GM18499 (cell line): ENCODE data around the gene SNRNP48.

ENCODE experiments used
- ATAC-seq: cut with Tn5 transposase; IDR thresholded peaks from one replicate; pipeline ENCODE4 v1.9.1; 2021; ENCODE audit warnings: moderate number of reproducible peaks; ENCODE audit not compliant: insufficient read depth, unreplicated experiment

Gene SNRNP48

DNA sequence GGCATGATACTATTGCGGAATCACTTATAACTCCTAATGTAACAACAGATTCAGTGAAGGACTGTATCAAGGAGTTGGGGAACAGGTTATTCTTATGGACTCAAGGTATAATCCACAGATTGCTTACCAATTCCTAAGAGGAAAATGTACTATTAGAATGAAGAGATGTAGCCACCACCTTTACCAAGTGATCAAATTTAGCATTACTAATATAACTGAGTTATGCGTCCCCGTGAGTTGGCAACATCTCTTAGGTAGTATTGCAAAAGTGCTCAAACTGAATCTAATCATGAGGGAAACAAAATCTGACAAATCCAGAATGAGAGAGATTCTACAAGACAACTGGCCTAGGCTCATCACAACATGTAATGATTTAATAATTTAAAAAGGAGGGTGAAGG is 777 bp upstream of the SNRNP48 start:
- no peak for ATAC-seq

- no peak for ATAC-seq
Measured at GRCh38 chr6:7590918-7591302, 912 bp downstream of the SNRNP48 start.

GRCh38 chr6:7591770-7592169 is 1.8 kb downstream of the SNRNP48 start:
- ATAC-seq: no peak

DNA sequence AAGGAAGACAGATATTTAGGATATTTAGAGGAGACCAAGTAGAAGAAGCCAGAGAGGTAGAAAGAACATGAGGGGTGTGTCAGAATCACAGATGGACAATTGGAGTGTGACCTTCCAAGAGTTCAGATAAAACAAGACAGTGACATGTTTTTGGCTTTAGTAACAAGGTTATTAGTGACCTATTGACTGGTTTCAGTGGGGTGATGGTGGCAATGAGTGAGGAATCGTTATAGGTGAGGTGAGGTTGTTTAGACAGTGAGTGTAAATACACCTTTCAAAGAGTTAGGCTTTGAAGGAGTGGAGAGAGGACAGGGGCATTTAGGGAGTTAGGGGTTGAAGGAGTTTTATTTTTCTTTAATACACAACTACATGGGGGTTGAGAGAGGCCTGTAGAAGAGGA is 3.2 kb downstream of the SNRNP48 start:
- no peak for ATAC-seq

DNA sequence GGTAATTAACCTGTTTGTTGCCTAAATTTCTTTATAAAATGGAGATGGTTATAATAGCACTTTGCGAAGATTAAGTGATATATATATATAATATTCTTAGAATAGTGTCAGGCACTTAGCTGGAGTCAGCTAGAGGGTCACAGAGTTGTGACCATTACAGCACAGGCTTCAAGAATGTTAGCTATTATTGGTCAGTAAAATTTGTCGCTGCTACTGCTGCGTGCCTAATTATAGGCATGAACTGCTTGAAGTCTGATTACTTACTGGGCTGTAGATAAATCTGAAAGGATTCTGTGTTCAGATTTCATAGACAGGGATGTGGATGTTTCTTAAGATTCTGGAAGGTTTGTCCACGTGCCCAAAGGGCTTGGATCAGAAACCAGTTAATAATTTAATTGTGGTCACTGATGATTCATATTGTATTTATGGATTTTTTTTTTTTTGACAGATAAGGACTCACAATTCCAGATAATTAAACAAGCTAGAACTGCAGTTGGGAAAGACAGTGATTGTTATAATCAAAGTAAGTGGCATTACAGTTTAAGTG is 4.7 kb downstream of the SNRNP48 start:
- no peak for ATAC-seq

DNA sequence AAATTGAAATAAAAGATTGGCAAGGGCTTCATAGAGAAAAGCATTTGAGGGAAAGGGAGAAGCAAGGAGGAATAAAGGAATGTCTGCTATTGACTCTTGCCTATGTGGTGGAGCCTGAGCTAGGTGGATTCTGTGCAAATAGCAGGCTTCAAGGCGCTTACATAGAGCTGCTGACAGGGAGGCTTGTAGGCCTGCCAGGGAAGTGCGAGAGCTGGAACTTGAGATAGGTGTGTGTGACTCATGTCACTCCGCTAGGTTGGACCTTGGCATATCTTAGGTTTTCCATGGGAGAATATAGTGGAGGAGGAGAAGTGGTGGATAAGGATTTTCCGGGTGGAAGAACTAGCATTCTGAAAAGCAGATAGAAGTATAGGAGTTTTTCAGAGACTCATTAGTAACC is 14.0 kb downstream of the SNRNP48 start:
- ATAC-seq: no peak

- no peak for ATAC-seq
Measured at GRCh38 chr6:7604506-7604905, 14.5 kb downstream of the SNRNP48 start.

DNA sequence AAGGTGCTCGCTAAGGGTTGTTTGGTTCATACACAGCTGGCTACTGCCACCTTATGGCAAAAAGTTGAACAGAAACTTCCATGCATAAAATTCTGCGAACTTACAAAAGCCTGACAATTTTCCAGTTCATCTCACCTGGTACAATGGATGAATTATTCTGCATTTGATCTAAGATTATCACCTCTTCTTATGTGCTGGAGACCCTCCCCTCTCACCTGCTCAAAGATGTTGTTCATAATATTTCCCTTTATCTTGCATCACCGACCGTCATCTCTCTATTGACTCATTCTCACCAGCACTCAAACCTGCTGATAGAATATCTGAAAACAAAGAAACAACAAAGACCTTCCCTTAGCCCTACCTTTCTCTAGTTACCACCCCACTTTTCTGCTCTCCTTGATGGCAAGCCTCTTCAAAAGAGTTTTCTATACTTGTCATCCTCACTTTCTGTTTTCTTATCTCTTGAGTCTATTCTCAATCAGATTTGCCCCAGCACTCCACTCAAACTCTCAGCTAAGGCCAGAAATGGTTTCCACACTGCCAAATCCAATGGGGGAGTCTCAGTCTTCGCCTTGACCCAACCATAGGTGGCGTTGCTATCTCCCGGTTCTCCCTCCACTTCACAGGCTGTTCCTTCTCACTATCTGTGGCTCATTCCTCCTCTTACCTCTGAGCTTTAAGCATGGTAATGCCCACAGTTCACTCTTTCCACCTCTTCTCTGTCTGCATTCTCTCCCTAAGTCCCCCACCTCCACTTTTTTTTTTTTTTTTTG is 25.8 kb downstream of the SNRNP48 start:
- ATAC-seq: no peak

DNA sequence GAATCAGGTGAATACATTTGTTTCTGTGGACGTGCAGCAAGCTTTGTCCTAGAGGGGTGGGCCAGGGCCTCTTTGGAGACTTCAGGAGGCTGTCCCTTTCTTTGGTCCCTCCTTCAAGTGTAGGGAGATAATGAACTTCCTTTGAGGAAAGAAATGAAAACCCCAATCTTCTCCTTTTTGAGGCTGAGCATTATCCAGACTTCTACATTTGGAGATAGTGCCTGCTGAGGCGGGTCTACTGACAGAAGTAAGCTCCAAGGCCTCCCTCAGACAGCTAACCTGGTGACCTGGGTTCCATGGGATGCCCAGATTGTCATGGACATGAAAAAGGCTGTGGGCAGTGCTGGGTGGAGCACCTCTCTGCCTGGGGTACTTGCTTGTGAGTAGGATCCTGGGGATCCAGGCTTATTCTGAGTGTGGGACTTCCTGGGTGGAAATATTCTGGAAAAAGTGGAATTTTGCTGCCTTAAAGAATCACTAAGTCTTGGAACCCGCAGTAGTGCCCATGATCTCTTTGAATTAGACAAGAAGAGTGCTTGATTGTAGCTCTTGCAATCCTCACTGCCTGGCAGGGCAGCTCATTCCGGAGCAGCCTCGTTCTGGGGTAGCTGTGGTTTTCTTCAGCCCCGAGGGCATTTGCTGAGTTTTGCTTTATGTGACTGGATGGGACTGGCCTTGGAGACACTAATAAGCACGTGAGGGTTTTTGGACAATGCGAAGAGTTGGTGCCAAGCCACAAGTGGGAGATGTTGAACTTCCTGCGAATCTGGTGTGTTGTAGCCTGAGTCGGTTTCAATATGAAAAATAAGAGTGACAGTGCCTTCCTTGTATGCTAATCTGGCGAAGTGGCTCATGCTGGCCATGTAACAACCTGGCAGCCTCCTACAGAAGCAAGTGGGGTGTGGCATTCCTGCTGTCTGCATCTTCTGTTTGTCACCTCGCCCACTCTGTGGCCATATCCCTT is 28.1 kb downstream of the SNRNP48 start:
- ATAC-seq: peak; percentile 73

DNA sequence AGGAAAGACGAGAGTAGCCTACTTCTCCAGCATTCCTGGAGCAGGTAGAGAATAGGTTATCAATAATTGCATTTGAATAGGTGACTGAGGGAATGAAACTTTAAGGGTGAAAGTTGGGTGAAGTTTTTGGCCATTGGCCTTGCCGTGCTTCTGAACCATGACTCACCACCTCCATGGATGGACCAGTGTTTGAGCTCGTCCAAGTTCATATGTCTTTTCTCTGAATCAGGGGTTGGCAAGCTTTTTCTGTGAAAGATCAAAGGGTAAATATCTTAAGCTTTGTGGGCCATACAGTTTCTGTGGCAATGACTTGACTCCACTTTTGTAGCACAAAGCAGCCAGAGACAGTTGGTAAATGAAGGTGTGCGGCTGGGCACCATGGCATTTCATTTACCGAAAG is 31.8 kb downstream of the SNRNP48 start:
- ATAC-seq: no peak

DNA sequence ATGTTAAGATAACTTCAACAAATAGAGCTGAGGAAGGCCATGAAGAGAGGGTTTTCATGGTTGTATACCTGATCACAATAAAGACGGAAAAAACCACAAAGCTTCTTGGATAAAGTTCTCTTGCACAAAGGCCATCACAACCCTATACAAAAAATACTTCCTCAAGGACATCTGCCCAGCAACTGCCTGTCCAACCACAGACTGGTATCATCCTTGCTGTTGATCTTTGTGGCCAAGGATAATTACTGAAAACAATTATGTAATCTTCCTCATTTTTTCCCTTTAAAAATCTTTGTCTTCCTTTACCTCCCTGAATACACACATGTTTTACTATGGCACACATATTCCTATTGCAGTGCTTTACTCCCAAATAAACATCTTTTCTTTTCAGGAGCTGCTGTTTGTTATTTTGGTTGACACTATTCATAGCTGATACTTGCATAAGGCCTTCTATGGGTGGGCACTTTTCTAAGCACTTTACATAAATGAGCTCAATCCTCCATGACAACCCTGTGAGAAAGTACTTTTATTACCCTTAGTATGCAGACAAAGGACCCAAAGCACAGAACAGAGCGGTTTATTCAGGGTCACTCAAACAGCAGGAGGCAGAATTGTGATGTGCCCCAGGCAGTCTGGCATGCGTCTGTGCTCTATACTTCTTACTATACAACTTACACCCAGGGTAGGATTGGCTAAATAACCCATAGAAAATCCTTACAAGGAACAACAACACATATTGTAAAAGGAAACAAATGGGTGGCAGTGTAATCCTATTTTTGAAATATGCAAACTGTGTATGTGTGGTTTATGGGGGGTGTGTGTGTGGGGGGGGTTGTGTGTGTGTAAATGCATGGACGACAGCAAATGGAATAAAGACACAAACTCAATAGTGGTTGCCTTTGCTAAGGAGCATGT is 35.1 kb downstream of the SNRNP48 start:
- ATAC-seq: no peak

DNA sequence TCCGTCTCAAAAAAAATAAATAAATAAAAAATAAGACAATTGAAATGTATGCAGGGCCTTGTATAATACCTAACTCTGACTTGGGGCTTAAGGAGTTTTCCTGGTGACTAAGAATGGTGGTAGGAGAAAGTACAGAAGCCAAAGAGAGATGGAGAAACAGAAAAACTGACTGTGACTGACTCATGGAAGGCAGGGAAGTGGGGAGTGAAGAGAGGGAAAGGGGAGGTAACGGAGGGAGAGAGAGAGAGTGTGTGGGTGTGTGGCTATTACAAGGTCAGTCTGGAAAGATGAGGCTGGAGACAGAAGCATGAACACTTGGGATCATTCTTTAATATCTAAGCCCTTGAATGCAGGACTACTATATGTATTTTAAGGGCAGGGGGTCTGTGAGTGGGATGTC is 38.5 kb downstream of the SNRNP48 start:
- no peak for ATAC-seq

DNA sequence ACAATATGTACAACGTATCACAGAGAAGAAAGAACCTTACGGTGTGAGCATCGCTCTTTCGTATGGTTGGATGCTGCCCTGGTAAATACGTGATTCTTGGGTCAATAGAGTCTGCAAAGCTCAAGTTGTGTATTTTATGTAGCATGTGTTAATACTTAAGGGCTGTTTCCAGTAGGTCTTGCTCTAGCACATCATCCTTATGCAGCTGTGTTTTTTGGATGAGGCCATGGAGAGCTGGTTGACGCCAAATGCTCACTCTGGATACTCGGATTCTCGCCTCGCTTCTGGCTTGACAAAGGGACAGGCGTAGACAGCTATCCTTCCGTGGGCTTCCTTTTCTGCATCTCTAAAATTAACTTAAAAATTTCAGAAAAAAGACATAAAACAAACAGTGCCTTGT is 38.9 kb downstream of the SNRNP48 start:
- ATAC-seq: no peak

GRCh38 chr6:7629321-7629720 is 39.3 kb downstream of the SNRNP48 start:
- ATAC-seq: no peak

GRCh38 chr6:7630792-7631191 is 40.8 kb downstream of the SNRNP48 start:
- no peak for ATAC-seq

DNA sequence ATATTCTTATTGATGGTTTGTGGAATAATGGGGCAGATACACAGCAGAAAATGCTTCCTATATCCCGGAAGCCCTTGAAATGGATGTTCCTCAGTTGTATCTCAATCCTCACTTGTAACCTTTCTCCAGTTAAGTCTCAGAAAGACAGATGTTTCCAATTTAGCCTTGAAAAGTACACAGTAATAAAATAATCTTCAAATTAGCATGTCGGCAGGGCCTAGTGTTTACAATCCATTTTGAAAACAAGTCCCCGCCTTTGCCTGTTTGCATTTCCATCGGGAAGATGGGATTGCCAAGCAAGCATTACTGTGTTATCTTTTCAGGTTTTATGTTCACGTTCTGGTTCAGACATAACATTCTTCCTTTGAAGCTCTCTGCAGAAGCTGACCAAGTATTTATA is 41.5 kb downstream of the SNRNP48 start:
- ATAC-seq: no peak

DNA sequence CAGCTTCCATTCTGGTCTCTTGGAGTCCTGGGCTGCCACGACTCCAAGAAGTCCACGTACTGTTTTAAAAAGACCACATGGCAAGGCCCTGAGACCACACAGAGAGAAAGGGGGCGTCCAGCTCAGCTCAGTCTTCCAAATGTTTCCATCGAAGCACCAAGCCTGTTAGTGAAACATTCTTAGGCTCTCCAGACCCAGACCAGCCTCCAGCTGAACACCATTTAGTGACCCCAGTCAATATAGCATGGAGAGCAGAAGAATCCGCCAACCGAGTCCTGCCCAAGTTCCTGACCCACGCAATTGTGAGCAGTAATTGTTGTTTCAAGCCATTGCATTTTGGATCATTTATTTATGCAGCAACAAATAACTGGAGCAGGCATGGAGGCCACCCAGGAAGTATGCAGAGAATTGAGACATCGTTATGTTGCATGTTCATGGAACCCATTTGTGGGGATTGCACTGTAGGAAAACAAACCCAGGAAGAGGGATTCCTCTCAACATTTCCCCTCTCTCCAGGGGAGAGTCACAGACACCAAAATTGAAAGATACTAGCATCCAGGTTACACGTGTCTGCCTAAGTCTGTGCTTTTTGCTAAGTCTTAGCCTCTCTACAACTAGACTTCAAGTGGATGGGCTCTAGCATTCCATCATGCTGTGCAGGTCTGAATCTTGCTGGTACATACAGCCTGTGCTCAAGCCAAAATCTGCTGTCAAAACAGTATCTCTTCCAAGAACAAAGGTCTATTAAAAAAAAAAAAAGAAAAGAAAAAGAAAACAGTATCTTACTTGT is 42.7 kb downstream of the SNRNP48 start:
- ATAC-seq: no peak

DNA sequence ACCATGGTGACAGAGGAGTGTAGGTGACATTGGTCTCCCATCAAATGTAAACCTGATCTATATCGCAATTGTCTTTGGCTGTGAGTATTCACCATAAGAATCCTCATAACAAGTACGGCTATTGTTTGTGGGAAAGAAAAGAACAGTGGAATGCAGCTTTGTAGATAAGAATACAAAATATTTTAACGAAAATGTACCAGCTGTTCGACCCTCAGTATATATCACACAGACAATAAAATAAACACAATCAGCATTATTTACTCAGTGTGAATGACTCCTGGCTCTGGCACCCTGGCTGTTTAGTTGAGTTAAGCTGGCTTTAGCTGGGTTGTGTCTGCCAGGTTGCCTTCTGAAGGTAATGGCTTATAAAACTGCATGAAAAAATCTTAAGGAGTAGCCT is 43.4 kb downstream of the SNRNP48 start:
- no peak for ATAC-seq

GRCh38 chr6:7636151-7636550 is 46.2 kb downstream of the SNRNP48 start:
- no peak for ATAC-seq
